GM23338 (cell line): ENCODE measurements around the gene PPA1. TPM values are rescaled to one million over a fixed set of nuclear protein-coding genes. Genes with fewer than 3 reads are reported as not detected.

Source experiments
- ATAC-seq: fragments of 200-7000 bp; cut with Tn5 transposase; 3 replicates; pipeline ENCODE4 v1.9.1; 2020
- DNase-seq: peaks from one replicate; pipeline ENCODE4 v3.0.0-alpha.2; 2015; ENCODE audit warnings: low spot score
- H2AFZ ChIP-seq: fragments of 200-600 bp; sonication (generic); 2 replicates; pipeline ENCODE4 v1.8.0; 2016; ENCODE audit warnings: antibody characterized with exemption, mild to moderate bottlenecking, moderate library complexity
- H3F3A ChIP-seq: fragments of 200-600 bp; sonication (generic); replicated peaks from 2 replicates; pipeline ENCODE4 v1.8.0; 2017; ENCODE audit warnings: antibody characterized with exemption, mixed run types, low read depth
- H3K27ac ChIP-seq: fragments of 200-600 bp; sonication (generic); 2 replicates; pipeline ENCODE4 v1.6.1; 2016; ENCODE audit warnings: low read depth
- H3K27me3 ChIP-seq: fragments of 200-600 bp; sonication (generic); 2 replicates; pipeline ENCODE4 v1.8.0; 2016; ENCODE audit warnings: mild to moderate bottlenecking, mixed run types, moderate library complexity; ENCODE audit not compliant: insufficient read depth
- H3K36me3 ChIP-seq: fragments of 200-600 bp; sonication (generic); 2 replicates; pipeline ENCODE4 v1.8.0; 2016; ENCODE audit warnings: mild to moderate bottlenecking; ENCODE audit not compliant: insufficient read depth
- H3K4me1 ChIP-seq: fragments of 200-600 bp; sonication (generic); 2 replicates; pipeline ENCODE4 v1.8.0; 2016; ENCODE audit warnings: mild to moderate bottlenecking, moderate library complexity; ENCODE audit not compliant: insufficient read depth
- H3K4me2 ChIP-seq: fragments of 200-600 bp; sonication (generic); 2 replicates; pipeline ENCODE4 v1.7.1; 2017; ENCODE audit warnings: mixed run types
- H3K4me3 ChIP-seq: fragments of 200-600 bp; sonication (generic); 2 replicates; pipeline ENCODE4 v1.6.1; 2016; ENCODE audit warnings: mixed run types
- H3K79me2 ChIP-seq: fragments of 200-600 bp; sonication (generic); replicated peaks from 2 replicates; pipeline ENCODE4 v1.8.0; 2017; ENCODE audit warnings: mild to moderate bottlenecking; ENCODE audit not compliant: insufficient read depth
- H3K9me2 ChIP-seq: fragments of 200-600 bp; sonication (generic); 2 replicates; pipeline ENCODE4 v1.8.0; 2017; ENCODE audit not compliant: insufficient read depth
- H4K20me1 ChIP-seq: fragments of 200-600 bp; sonication (generic); replicated peaks from 2 replicates; pipeline ENCODE4 v1.8.0; 2017; ENCODE audit warnings: mild to moderate bottlenecking; ENCODE audit not compliant: insufficient read depth
- H3K27ac Mint-ChIP-seq: 2 replicates; pipeline ENCODE4 v1.8.0; 2020; ENCODE audit warnings: inconsistent platforms, mild to moderate bottlenecking, moderate library complexity, mixed read lengths
- H3K27me3 Mint-ChIP-seq: 3 replicates; pipeline ENCODE4 v1.8.0; 2022; ENCODE audit warnings: low read depth, mild to moderate bottlenecking, moderate library complexity, mixed read lengths, inconsistent platforms; ENCODE audit not compliant: insufficient read depth, poor library complexity
- H3K36me3 Mint-ChIP-seq: 3 replicates; pipeline ENCODE4 v1.8.0; 2021; ENCODE audit warnings: low read depth, mild to moderate bottlenecking, inconsistent platforms, moderate library complexity, mixed read lengths
- H3K4me1 Mint-ChIP-seq: 3 replicates; pipeline ENCODE4 v1.8.0; 2020; ENCODE audit warnings: mild to moderate bottlenecking, inconsistent platforms, mixed read lengths
- H3K4me3 Mint-ChIP-seq: 3 replicates; pipeline ENCODE4 v1.8.0; 2021; ENCODE audit warnings: moderate library complexity, mild to moderate bottlenecking, inconsistent platforms, mixed read lengths
- H3K9me3 Mint-ChIP-seq: 3 replicates; pipeline ENCODE4 v1.8.0; 2020; ENCODE audit warnings: moderate library complexity, mild to moderate bottlenecking, inconsistent platforms, mixed read lengths
- CREB1 ChIP-seq: fragments of 250-450 bp; sonication (Bioruptor Pico); IDR thresholded peaks from 2 replicates; pipeline ENCODE4 v1.5.0; 2020; ENCODE audit warnings: low read depth, mild to moderate bottlenecking, moderate library complexity
- CTCF ChIP-seq, 2 experiments: fragments of 200-600 bp in 1 of 2; sonication (generic) in 1 of 2; conservative IDR thresholded peaks; 2 replicates each; pipeline versions ENCODE4 v1.5.1 to v1.6.1; 2016 to 2017; ENCODE audit warnings: antibody characterized with exemption in 2 of 2, low read depth in 2 of 2, mild to moderate bottlenecking in 2 of 2, moderate library complexity in 1 of 2
- ETS1 ChIP-seq: IDR thresholded peaks from 2 replicates; pipeline ENCODE4 v1.6.1; 2016; ENCODE audit warnings: antibody characterized with exemption
- EZH2 ChIP-seq: fragments of 200-600 bp; sonication (generic); IDR thresholded peaks from one replicate; pipeline ENCODE4 v1.8.0; 2017; ENCODE audit warnings: antibody characterized with exemption, mild to moderate bottlenecking, low read depth; ENCODE audit not compliant: unreplicated experiment
- EZH2phosphoT487 ChIP-seq: fragments of 200-600 bp; sonication (generic); IDR thresholded peaks from one replicate; pipeline ENCODE4 v1.8.1; 2018; ENCODE audit warnings: antibody characterized with exemption; ENCODE audit not compliant: unreplicated experiment
- JUNB ChIP-seq: IDR thresholded peaks from one replicate; pipeline ENCODE4 v1.6.1; 2016; ENCODE audit warnings: antibody characterized with exemption; ENCODE audit not compliant: unreplicated experiment
- ZNF114 ChIP-seq: fragments of 250-450 bp; sonication (Bioruptor Pico); IDR thresholded peaks from 2 replicates; pipeline ENCODE4 v1.5.0; 2020; ENCODE audit warnings: mild to moderate bottlenecking, moderate library complexity
- ZNF462 ChIP-seq: fragments of 250-450 bp; sonication (Bioruptor Pico); IDR thresholded peaks from 2 replicates; pipeline ENCODE4 v1.5.0; 2020; ENCODE audit warnings: mild to moderate bottlenecking, moderate library complexity
- polyA plus RNA-seq: library from polyadenylated mRNA; unstranded; fragments of >200 nt; fragmentation: Nextera tagmentation; extraction: Ambion mirVana; gene quantifications from 2 replicates; pipeline ENCODE4 v1.2.1, GENCODE V29; 2016
- total RNA-seq: library from RNA; depleted of rRNA; stranded (reverse); fragments of >200 nt; shearing (Covaris generic); gene quantifications from 2 replicates; pipeline ENCODE4 v1.2.3, GENCODE V29; 2014

Gene PPA1
- total and polyA plus RNA-seq, 2 experiments from 2014 or later: 135 to 228 TPM

- TF ChIP-seq CTCF (conservative IDR thresholded peaks at IDR 0.05; ENCODE audit: low read depth in 2 of 2): no peak
These were observed 40.8 kb downstream of the PPA1 start (continued) for GRCh38 chr10:70192326-70192968.

GRCh38 chr10:70191972-70192305 is 41.3 kb downstream of the PPA1 start:
- no peak overlapping the region for H3K4me3 Mint-ChIP-seq
- H2AFZ ChIP-seq: no peak overlapping the region

GRCh38 chr10:70191161-70191971 is 41.9 kb downstream of the PPA1 start:
- H3K4me3 Mint-ChIP-seq: no peak overlapping the region
- DNase-seq (no peak), ATAC-seq (no peak)
- no peaks in the 10 kb centered on the region for H4K20me1 ChIP-seq
- no peak overlapping the region for H3K4me2 ChIP-seq
- TF ChIP-seq ZNF462 (CRISPR knock-in tag) (no peak), EZH2 (no peak), CREB1 (no peak), ETS1 (no peak), EZH2phosphoT487 (no peak)
- peaks cover 6% of the 10 kb centered on the region for H3K27me3 Mint-ChIP-seq
- H3F3A ChIP-seq: no peaks in the 10 kb centered on the region
- no peak overlapping the region for H3K27ac ChIP-seq
- no peak overlapping the region for H2AFZ ChIP-seq
- H3K36me3 ChIP-seq: no peaks in the 10 kb centered on the region
- H3K4me1 Mint-ChIP-seq: peaks cover 2% of the 10 kb centered on the region; the same call in 2 of the 3 replicates
- no peak overlapping the region for H3K27ac Mint-ChIP-seq
- H3K4me3 ChIP-seq: no peak overlapping the region
- H3K9me3 Mint-ChIP-seq: no peaks in the 10 kb centered on the region
- no peaks in the 10 kb centered on the region for H3K4me1 ChIP-seq
- H3K27me3 ChIP-seq: no peaks in the 10 kb centered on the region
- no peaks in the 10 kb centered on the region for H3K9me2 ChIP-seq
- no peaks in the 10 kb centered on the region for H3K36me3 Mint-ChIP-seq
- no peaks in the 10 kb centered on the region for H3K79me2 ChIP-seq

More at GRCh38 chr10:70191972-70192305, 41.3 kb downstream of the PPA1 start:
- Histone ChIP-seq H3K4me2 (no peak overlapping the region), H3K27me3 (no peaks in the 10 kb centered on the region), H3K4me1 (no peaks in the 10 kb centered on the region), H3F3A (no peaks in the 10 kb centered on the region), H3K36me3 (no peaks in the 10 kb centered on the region), H3K4me3 (no peak overlapping the region), H4K20me1 (no peaks in the 10 kb centered on the region), H3K9me2 (no peaks in the 10 kb centered on the region), H3K79me2 (no peaks in the 10 kb centered on the region), H3K27ac (no peak overlapping the region)
- H3K4me1 Mint-ChIP-seq: peaks cover 2% of the 10 kb centered on the region; the same call in 2 of the 3 replicates
- H3K27me3 Mint-ChIP-seq: peaks cover 6% of the 10 kb centered on the region
- no peaks in the 10 kb centered on the region for H3K9me3 Mint-ChIP-seq
- no peak for ATAC-seq
- no peak overlapping the region for H3K27ac Mint-ChIP-seq
- TF ChIP-seq ZNF114 (CRISPR knock-in tag) (no peak), JUNB (no peak)
- no peak for DNase-seq
- H3K36me3 Mint-ChIP-seq: no peaks in the 10 kb centered on the region
